Endothelial cell of umbilical vein (primary cell): ENCODE results near the gene C1orf105. TPM values are rescaled to one million over a fixed set of nuclear protein-coding genes. Genes with fewer than 3 reads are reported as not detected.

ENCODE experiments used
- BruUV-seq: library from RNA; stranded (reverse); fragments of 400-500 nt; replicated peaks from 2 replicates; lab custom pipeline; 2021; lab: Mats Ljungman, UMichigan
- CTCF ChIA-PET: fragments of 300-600, 350-600 bp; sonication (Branson Sonifier 250); formaldehyde crosslinking; loops from one replicate; lab custom pipeline; 2021; ENCODE audit warnings: antibody characterized with exemption, inconsistent platforms; lab: Charles Lee
- POLR2A ChIA-PET: fragments of 300-600, 350-600 bp; sonication (Branson Sonifier 250); formaldehyde crosslinking; loops from one replicate; lab custom pipeline; 2021; ENCODE audit warnings: antibody characterized with exemption, inconsistent platforms; lab: Charles Lee
- DNase-seq: peaks from one replicate; pipeline ENCODE4 v3.0.0-alpha.2; 2011; ENCODE audit warnings: low read depth, low spot score
- FAIRE-seq: peaks from 2 replicates; lab custom pipeline; 2011; peaks lifted over from hg19 to GRCh38; lab: Jason Lieb, UNC
- H2AFZ ChIP-seq: 2 replicates; pipeline ENCODE4 v1.6.0; 2012; ENCODE audit warnings: low read depth, low read length, control low read depth, inconsistent platforms
- H3K27ac ChIP-seq: 2 replicates; pipeline ENCODE4 v1.5.1; 2011; ENCODE audit warnings: low read depth, mild to moderate bottlenecking, control low read depth, low read length, moderate library complexity; ENCODE audit not compliant: insufficient read depth
- H3K27me3 ChIP-seq, 2 experiments: 2 replicates each; pipeline versions ENCODE4 v1.6.0 to v1.6.1; 2011; ENCODE audit warnings: low read length in 2 of 2, mixed read lengths in 1 of 2; ENCODE audit not compliant: control insufficient read depth in 2 of 2, insufficient read depth in 2 of 2
- H3K36me3 ChIP-seq, 2 experiments: 2 replicates in 1 of 2; 3 replicates in 1 of 2; pipeline ENCODE4 v1.5.1; 2011; ENCODE audit warnings: low read length in 2 of 2, mild to moderate bottlenecking in 1 of 2, moderate library complexity in 1 of 2; ENCODE audit not compliant: control insufficient read depth in 2 of 2, insufficient read depth in 2 of 2; ENCODE audit errors: extremely low read depth in 1 of 2
- H3K4me1 ChIP-seq: 3 replicates; pipeline ENCODE4 v1.5.1; 2011; ENCODE audit warnings: mild to moderate bottlenecking, low read length; ENCODE audit not compliant: control insufficient read depth, insufficient read depth; ENCODE audit errors: extremely low read depth
- H3K4me2 ChIP-seq: 2 replicates; pipeline ENCODE4 v1.6.1; 2011; ENCODE audit warnings: low read length, control low read depth, mixed read lengths; ENCODE audit not compliant: insufficient read depth
- H3K4me3 ChIP-seq, 3 experiments: fragments of 200-600 bp in 1 of 3; sonication (generic), shearing (Covaris generic) in 1 of 3; replicated peaks in 1 of 3; 2 replicates each; pipeline ENCODE4 v1.5.1; 2011 to 2016; ENCODE audit warnings: control low read depth in 3 of 3, low read length in 3 of 3, mild to moderate bottlenecking in 2 of 3, inconsistent platforms in 1 of 3, low read depth in 1 of 3, moderate library complexity in 1 of 3; ENCODE audit not compliant: insufficient read depth in 1 of 3
- H3K79me2 ChIP-seq: 2 replicates; pipeline ENCODE4 v1.6.0; 2012; ENCODE audit warnings: low read length, inconsistent platforms; ENCODE audit not compliant: control insufficient read depth, insufficient read depth
- H3K9ac ChIP-seq: replicated peaks from 2 replicates; pipeline ENCODE3; 2011; ENCODE audit warnings: low read length, control low read depth; ENCODE audit not compliant: insufficient read depth; ENCODE audit errors: extremely low read depth
- H3K9me1 ChIP-seq: replicated peaks from 3 replicates; pipeline ENCODE4 v1.6.0; 2011; ENCODE audit warnings: mild to moderate bottlenecking, low read length; ENCODE audit not compliant: control insufficient read depth, insufficient read depth; ENCODE audit errors: extremely low read depth
- H3K9me3 ChIP-seq: replicated peaks from 2 replicates; pipeline ENCODE4 v1.5.1; 2012; ENCODE audit warnings: low read length, inconsistent platforms; ENCODE audit not compliant: control insufficient read depth, insufficient read depth
- H4K20me1 ChIP-seq: replicated peaks from 2 replicates; pipeline ENCODE3; 2011; ENCODE audit warnings: mild to moderate bottlenecking, low read length; ENCODE audit not compliant: control insufficient read depth, insufficient read depth; ENCODE audit errors: extremely low read depth
- CTCF ChIP-seq, 2 donors: IDR thresholded peaks; 1 replicate in 1 of 2; 2 replicates in 1 of 2; pipeline ENCODE4 v1.5.1; 2011; ENCODE audit warnings: low read length in 2 of 2, mild to moderate bottlenecking in 2 of 2, moderate library complexity in 2 of 2, control low read depth in 1 of 2, inconsistent platforms in 1 of 2, low read depth in 1 of 2; ENCODE audit not compliant: insufficient read depth in 1 of 2; ENCODE audit errors: extremely low read depth in 1 of 2
- EZH2 ChIP-seq: IDR thresholded peaks from 2 replicates; pipeline ENCODE4 v1.6.1; 2012; ENCODE audit warnings: borderline replicate concordance, low read depth, mild to moderate bottlenecking, moderate library complexity, low read length, inconsistent platforms; ENCODE audit not compliant: severe bottlenecking
- FOS ChIP-seq: IDR thresholded peaks from 2 replicates; pipeline ENCODE4 v1.6.1; 2011; ENCODE audit warnings: mild to moderate bottlenecking, low read length, moderate library complexity, borderline replicate concordance; ENCODE audit not compliant: insufficient read depth
- GATA2 ChIP-seq: IDR thresholded peaks from 2 replicates; pipeline ENCODE4 v1.7.0; 2011; ENCODE audit warnings: low read depth, mild to moderate bottlenecking, moderate library complexity, mixed read lengths, low read length; ENCODE audit not compliant: insufficient read length, insufficient read depth
- JUN ChIP-seq: IDR thresholded peaks from 2 replicates; pipeline ENCODE4 v1.6.1; 2011; ENCODE audit warnings: borderline replicate concordance, low read depth; ENCODE audit not compliant: insufficient read length, insufficient read depth
- MAX ChIP-seq: IDR thresholded peaks from 2 replicates; pipeline ENCODE4 v1.6.1; 2011; ENCODE audit not compliant: insufficient read depth, insufficient read length
- MYC ChIP-seq: IDR thresholded peaks from one replicate; pipeline ENCODE4 v1.6.1; 2011; ENCODE audit warnings: mild to moderate bottlenecking, low read depth, low read length
- POLR2A ChIP-seq: IDR thresholded peaks from 2 replicates; pipeline ENCODE4 v1.6.1; 2012; ENCODE audit warnings: low read depth, mild to moderate bottlenecking, control low read depth, low read length
- POLR2AphosphoS5 ChIP-seq: IDR thresholded peaks from 2 replicates; pipeline ENCODE4 v1.6.1; 2012; ENCODE audit warnings: low read depth, mild to moderate bottlenecking, control low read depth, low read length, moderate library complexity; ENCODE audit not compliant: insufficient read depth
- dilution Hi-C: fragments of 300-500 bp; cut with MboI; formaldehyde crosslinking; loops from one replicate; pipeline ENCODE4 v1.15.0; 2019; ENCODE audit warnings: low sequenced_read_pairs; ENCODE audit not compliant: extremely low pct_ligation_motif_present
- intact Hi-C: fragments of 100-400 bp; cut with micrococcal nuclease; formaldehyde crosslinking; loops from one replicate; pipeline ENCODE4 v1.10.0; 2022
- polyA plus RNA-seq, 4 experiments: library from polyadenylated mRNA; depleted of rRNA in 3 of 4; stranded (reverse) in 3 of 4; unstranded in 1 of 4; fragments of >200 nt; gene quantifications; 2 replicates each; pipeline versions ENCODE4 v1.2.1 to v1.2.3, GENCODE V29; 2011 to 2012; ENCODE audit warnings: missing spikeins in 1 of 4
- total RNA-seq: library from RNA; stranded (reverse); gene quantifications from 2 replicates; pipeline ENCODE4 v1.2.3, GENCODE V29; 2021

C1orf105 gene
- total and polyA plus RNA-seq, 2 donors (not counting 3 experiments of a cell fraction or from before 2014, with no cell fraction given) = not detected

GRCh38 chr1:172470149-172470548, 49.7 kb downstream of the C1orf105 start:
- Histone ChIP-seq H3K79me2 (no peaks in the 10 kb centered on the region), H3K4me2 (no peak overlapping the region), H3K9me1 (no peaks in the 10 kb centered on the region), H3K27ac (no peak overlapping the region), H3K9ac (no peak overlapping the region), H3K27me3 (peaks cover 7 to 9% of the 10 kb centered on the region in 2 experiments), H3K36me3 (no peaks in the 10 kb centered on the region), H3K4me3 (no peak overlapping the region), H3K9me3 (no peaks in the 10 kb centered on the region), H2AFZ (no peak overlapping the region), H4K20me1 (no peaks in the 10 kb centered on the region), H3K4me1 (no peaks in the 10 kb centered on the region)
- no peak for DNase-seq
- FAIRE-seq = no peak
- POLR2A ChIA-PET = no interaction called here
- no peak for TF ChIP-seq POLR2A
- TF ChIP-seq MAX = no peak
- no peak for TF ChIP-seq MYC
- no peak for TF ChIP-seq JUN
- no peak for TF ChIP-seq GATA2
- no peak for TF ChIP-seq CTCF (IDR thresholded peaks at IDR 0.05; ENCODE audit: extremely low read depth in 1 of 2, insufficient read depth in 1 of 2, low read depth in 1 of 2, low read length in 2 of 2)
- TF ChIP-seq EZH2 = no peak
- no peak for TF ChIP-seq FOS
- TF ChIP-seq POLR2AphosphoS5 = no peak
- BruUV-seq = no TSS peak
- intact Hi-C loops = no loop called here
- dilution Hi-C loops = no loop called here
- CTCF ChIA-PET = interaction anchor here (0.6 kb wide), 1 partner anchor 41 kb away, joined by 4 read pairs; no protein-coding TSS in a partner anchor
